Keratinocyte (primary cell): ENCODE measurements around the gene ZZZ3. TPM values are rescaled to one million over a fixed set of nuclear protein-coding genes. Genes with fewer than 3 reads are reported as not detected.
"Not testable (repeated sequence)": the region's sequence is repeated elsewhere in the genome, so short reads cannot be mapped to it uniquely, and the experiment has no call there.

Source experiments
- DNase-seq: peaks from one replicate; pipeline ENCODE4 v3.0.0-alpha.2; 2011; ENCODE audit warnings: low read depth, missing footprints, low spot score
- FAIRE-seq: peaks from 2 replicates; lab custom pipeline; 2011; peaks lifted over from hg19 to GRCh38; lab: Jason Lieb, UNC
- H2AFZ ChIP-seq: 2 replicates; pipeline ENCODE4 v1.6.0; 2012; ENCODE audit warnings: low read length, control low read depth, inconsistent platforms; ENCODE audit not compliant: control insufficient read depth
- H3K27ac ChIP-seq: 2 replicates; pipeline ENCODE4 v1.5.1; 2011; ENCODE audit warnings: low read length; ENCODE audit not compliant: control insufficient read depth, insufficient read depth
- H3K27me3 ChIP-seq: 3 replicates; pipeline ENCODE4 v1.6.0; 2011; ENCODE audit warnings: low read length; ENCODE audit not compliant: control insufficient read depth, insufficient read depth; ENCODE audit errors: extremely low read depth
- H3K36me3 ChIP-seq, 2 experiments: 2 replicates in 1 of 2; 3 replicates in 1 of 2; pipeline ENCODE4 v1.5.1; 2011; ENCODE audit warnings: low read length in 2 of 2, mild to moderate bottlenecking in 1 of 2; ENCODE audit not compliant: control insufficient read depth in 2 of 2, insufficient read depth in 2 of 2; ENCODE audit errors: extremely low read depth in 1 of 2
- H3K4me1 ChIP-seq: 3 replicates; pipeline ENCODE4 v1.5.1; 2011; ENCODE audit warnings: low read length; ENCODE audit not compliant: control insufficient read depth, insufficient read depth; ENCODE audit errors: extremely low read depth
- H3K4me2 ChIP-seq: 3 replicates; pipeline ENCODE4 v1.6.0; 2011; ENCODE audit warnings: low read depth, low read length; ENCODE audit not compliant: control insufficient read depth, insufficient read depth; ENCODE audit errors: extremely low read depth
- H3K4me3 ChIP-seq, 3 experiments: fragments of 200-600 bp in 1 of 3; sonication (generic) in 1 of 3; 2 replicates in 2 of 3; 3 replicates in 1 of 3; pipeline ENCODE4 v1.5.1; 2011 to 2016; ENCODE audit warnings: low read length in 3 of 3, mild to moderate bottlenecking in 3 of 3, control low read depth in 2 of 3, inconsistent platforms in 1 of 3, low read depth in 1 of 3, mixed read lengths in 1 of 3, mixed run types in 1 of 3, moderate library complexity in 1 of 3; ENCODE audit not compliant: control insufficient read depth in 2 of 3, insufficient read depth in 2 of 3; ENCODE audit errors: extremely low read depth in 1 of 3
- H3K79me2 ChIP-seq: 2 replicates; pipeline ENCODE4 v1.6.0; 2012; ENCODE audit warnings: low read length; ENCODE audit not compliant: control insufficient read depth, insufficient read depth
- H3K9ac ChIP-seq: 3 replicates; pipeline ENCODE4 v1.6.0; 2011; ENCODE audit warnings: low read length; ENCODE audit not compliant: control insufficient read depth, insufficient read depth; ENCODE audit errors: extremely low read depth
- H3K9me1 ChIP-seq: 3 replicates; pipeline ENCODE4 v1.6.0; 2011; ENCODE audit warnings: low read length; ENCODE audit not compliant: control insufficient read depth, insufficient read depth; ENCODE audit errors: extremely low read depth
- H3K9me3 ChIP-seq: 2 replicates; pipeline ENCODE4 v1.5.1; 2012; ENCODE audit warnings: low read depth, low read length; ENCODE audit not compliant: control insufficient read depth
- H4K20me1 ChIP-seq: 3 replicates; pipeline ENCODE4 v1.6.0; 2011; ENCODE audit warnings: low read length; ENCODE audit not compliant: control insufficient read depth, insufficient read depth; ENCODE audit errors: extremely low read depth
- EZH2 ChIP-seq: IDR thresholded peaks from one replicate; pipeline ENCODE4 v1.6.1; 2012; ENCODE audit warnings: inconsistent platforms, mild to moderate bottlenecking, low read length, moderate library complexity
- dilution Hi-C: fragments of 300-500 bp; cut with MboI; formaldehyde crosslinking; loops from one replicate; pipeline ENCODE4 v1.7.0; 2020; ENCODE audit warnings: low sequenced_read_pairs; ENCODE audit not compliant: extremely low pct_ligation_motif_present
- polyA plus RNA-seq, 5 experiments: library from polyadenylated mRNA; depleted of rRNA in 3 of 5; stranded (reverse) in 3 of 5; stranded (forward) in 1 of 5; unstranded in 1 of 5; fragments of >200 nt; gene quantifications; 1 replicate in 1 of 5; 2 replicates in 3 of 5; 3 replicates in 1 of 5; pipeline versions ENCODE4 v1.2.1 to v1.2.3, GENCODE V29; 2011 to 2012; ENCODE audit warnings: missing spikeins in 2 of 5, low read depth in 1 of 5, low replicate concordance in 1 of 5
- TF ChIP-seq, protein P1 (sequence below), 3 experiments: IDR thresholded peaks in 1 of 3; conservative IDR thresholded peaks in 1 of 3; optimal IDR thresholded peaks in 1 of 3; 2 replicates in 2 of 3; 3 replicates in 1 of 3; pipeline versions ENCODE3 to v1.5.1; 2011; ENCODE audit warnings: low read length in 3 of 3, mild to moderate bottlenecking in 3 of 3, moderate library complexity in 2 of 3, control low read depth in 1 of 3, inconsistent platforms in 1 of 3; ENCODE audit not compliant: insufficient read depth in 2 of 3; ENCODE audit errors: extremely low read depth in 1 of 3

Gene ZZZ3
- polyA plus RNA-seq, 1 donor (not counting 4 experiments of a cell fraction or from before 2014, with no cell fraction given) = 30.6 TPM

GRCh38 chr1:77706321-77706720 lies 23.9 kb upstream of the ZZZ3 start:
- dilution Hi-C loops = no loop called here
- no peak overlapping the region for H3K4me2 ChIP-seq
- H3K9me1 ChIP-seq = no peaks in the 10 kb centered on the region
- no peaks in the 10 kb centered on the region for H3K27me3 ChIP-seq
- no peaks in the 10 kb centered on the region for H3K9me3 ChIP-seq
- no peak overlapping the region for H2AFZ ChIP-seq
- TF ChIP-seq, protein P1, sequence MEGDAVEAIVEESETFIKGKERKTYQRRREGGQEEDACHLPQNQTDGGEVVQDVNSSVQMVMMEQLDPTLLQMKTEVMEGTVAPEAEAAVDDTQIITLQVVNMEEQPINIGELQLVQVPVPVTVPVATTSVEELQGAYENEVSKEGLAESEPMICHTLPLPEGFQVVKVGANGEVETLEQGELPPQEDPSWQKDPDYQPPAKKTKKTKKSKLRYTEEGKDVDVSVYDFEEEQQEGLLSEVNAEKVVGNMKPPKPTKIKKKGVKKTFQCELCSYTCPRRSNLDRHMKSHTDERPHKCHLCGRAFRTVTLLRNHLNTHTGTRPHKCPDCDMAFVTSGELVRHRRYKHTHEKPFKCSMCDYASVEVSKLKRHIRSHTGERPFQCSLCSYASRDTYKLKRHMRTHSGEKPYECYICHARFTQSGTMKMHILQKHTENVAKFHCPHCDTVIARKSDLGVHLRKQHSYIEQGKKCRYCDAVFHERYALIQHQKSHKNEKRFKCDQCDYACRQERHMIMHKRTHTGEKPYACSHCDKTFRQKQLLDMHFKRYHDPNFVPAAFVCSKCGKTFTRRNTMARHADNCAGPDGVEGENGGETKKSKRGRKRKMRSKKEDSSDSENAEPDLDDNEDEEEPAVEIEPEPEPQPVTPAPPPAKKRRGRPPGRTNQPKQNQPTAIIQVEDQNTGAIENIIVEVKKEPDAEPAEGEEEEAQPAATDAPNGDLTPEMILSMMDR (optimal IDR thresholded peaks at IDR 0.05 in 1 of 3, IDR thresholded peaks at IDR 0.05 in 1 of 3, conservative IDR thresholded peaks at IDR 0.05 in 1 of 3; ENCODE audit: extremely low read depth in 1 of 3, insufficient read depth in 2 of 3, low read length in 3 of 3) = no peak
- no peak for TF ChIP-seq EZH2
- FAIRE-seq (no peak), DNase-seq (no peak)
- no peak overlapping the region for H3K27ac ChIP-seq
- no peak overlapping the region for H3K9ac ChIP-seq
- no peaks in the 10 kb centered on the region for H3K79me2 ChIP-seq
- no peaks in the 10 kb centered on the region for H3K4me1 ChIP-seq
- H4K20me1 ChIP-seq = no peaks in the 10 kb centered on the region
- no peak overlapping the region for H3K4me3 ChIP-seq
- H3K36me3 ChIP-seq = peaks cover 0 to 10% of the 10 kb centered on the region in 2 experiments

DNA sequence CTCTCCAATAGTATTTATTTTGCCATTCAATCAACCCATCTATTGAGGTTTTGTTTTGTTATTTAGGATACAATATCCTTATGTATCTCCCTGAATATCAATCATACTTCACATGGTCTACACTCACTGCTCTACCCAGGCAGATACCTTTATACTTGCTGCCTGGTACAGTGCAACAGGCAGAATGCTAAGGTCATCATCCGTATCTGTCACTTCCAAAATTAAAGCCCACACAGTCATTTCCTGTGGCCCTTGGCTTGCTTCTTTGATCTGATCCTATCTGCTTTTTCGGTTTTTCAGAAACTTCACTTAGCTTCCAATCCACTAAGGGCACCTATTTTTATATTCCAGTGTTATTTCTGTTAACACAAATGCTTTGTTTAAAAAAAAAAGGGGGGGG lies 22.3 kb upstream of the ZZZ3 start:
- dilution Hi-C loops = no loop called here
- Histone ChIP-seq H3K4me1 (no peaks in the 10 kb centered on the region), H3K4me3 (no peak overlapping the region), H3K79me2 (no peaks in the 10 kb centered on the region), H3K27ac (no peak overlapping the region), H3K9ac (no peak overlapping the region), H4K20me1 (no peaks in the 10 kb centered on the region), H3K9me3 (no peaks in the 10 kb centered on the region), H2AFZ (no peak overlapping the region), H3K27me3 (no peaks in the 10 kb centered on the region), H3K36me3 (peaks cover 0 to under 1% of the 10 kb centered on the region in 2 experiments), H3K9me1 (no peaks in the 10 kb centered on the region), H3K4me2 (no peak overlapping the region)
- DNase-seq (no peak), FAIRE-seq (no peak)
- TF ChIP-seq, protein P1 (optimal IDR thresholded peaks at IDR 0.05 in 1 of 3, IDR thresholded peaks at IDR 0.05 in 1 of 3, conservative IDR thresholded peaks at IDR 0.05 in 1 of 3; ENCODE audit: extremely low read depth in 1 of 3, insufficient read depth in 2 of 3, low read length in 3 of 3) = no peak
- TF ChIP-seq EZH2 = no peak

GRCh38 chr1:77699673-77700072 lies 17.2 kb upstream of the ZZZ3 start:
- H3K4me1 ChIP-seq, FAIRE-seq, DNase-seq, H3K27me3 ChIP-seq, H3K27ac ChIP-seq, H3K9me3 ChIP-seq, H3K9ac ChIP-seq, dilution Hi-C loops, H3K4me2 ChIP-seq, H3K4me3 ChIP-seq, H3K36me3 ChIP-seq, H4K20me1 ChIP-seq, H2AFZ ChIP-seq, H3K9me1 ChIP-seq, H3K79me2 ChIP-seq: not testable (repeated sequence)
